HL-60 (cell line): ENCODE results near the gene KLK13.

Experiments
- GABPA ChIP-seq: IDR thresholded peaks from 2 replicates; pipeline ENCODE4 v1.6.1; 2012; ENCODE audit warnings: low read depth
- POLR2AphosphoS5 ChIP-seq: IDR thresholded peaks from 2 replicates; pipeline ENCODE4 v1.6.1; 2012; ENCODE audit warnings: low read depth
- TF ChIP-seq, protein P1 (sequence below): IDR thresholded peaks from one replicate; pipeline ENCODE4 v1.5.1; 2011; ENCODE audit warnings: low read length, control low read depth, inconsistent platforms; ENCODE audit not compliant: insufficient read depth
- TF ChIP-seq, protein P2 (sequence below): IDR thresholded peaks from 2 replicates; pipeline ENCODE4 v1.6.1; 2012; ENCODE audit warnings: low read depth; ENCODE audit not compliant: insufficient replicate concordance

DNA sequence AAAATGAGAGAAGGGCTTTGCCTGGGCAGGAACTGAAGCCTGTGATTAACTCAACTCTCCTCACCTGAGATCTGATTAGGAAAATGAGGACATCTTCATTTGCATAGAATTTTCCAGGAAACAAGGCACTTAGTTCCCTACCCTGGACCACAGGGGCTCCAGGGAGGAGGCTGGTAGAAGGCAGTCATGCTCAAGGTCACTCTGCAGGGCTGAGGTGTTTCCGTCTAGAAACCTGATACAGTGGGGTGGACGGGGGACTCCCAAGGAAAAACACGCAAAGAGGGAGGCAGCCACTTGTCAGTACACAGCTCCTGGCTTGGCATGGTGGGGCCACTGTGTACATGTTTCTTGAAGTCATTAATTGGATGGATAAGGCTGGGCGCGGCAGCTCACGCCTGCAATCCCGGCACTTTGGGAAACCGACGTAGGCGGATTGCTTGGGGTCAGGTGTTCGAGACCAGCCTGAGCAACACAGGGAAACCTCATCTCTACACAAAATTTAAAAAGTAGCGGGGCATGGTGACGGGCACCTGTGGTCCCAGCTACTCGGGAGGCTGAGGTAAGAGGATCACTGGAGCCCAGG, 11.8 kb upstream of the KLK13 start:
- TF ChIP-seq, protein P1, sequence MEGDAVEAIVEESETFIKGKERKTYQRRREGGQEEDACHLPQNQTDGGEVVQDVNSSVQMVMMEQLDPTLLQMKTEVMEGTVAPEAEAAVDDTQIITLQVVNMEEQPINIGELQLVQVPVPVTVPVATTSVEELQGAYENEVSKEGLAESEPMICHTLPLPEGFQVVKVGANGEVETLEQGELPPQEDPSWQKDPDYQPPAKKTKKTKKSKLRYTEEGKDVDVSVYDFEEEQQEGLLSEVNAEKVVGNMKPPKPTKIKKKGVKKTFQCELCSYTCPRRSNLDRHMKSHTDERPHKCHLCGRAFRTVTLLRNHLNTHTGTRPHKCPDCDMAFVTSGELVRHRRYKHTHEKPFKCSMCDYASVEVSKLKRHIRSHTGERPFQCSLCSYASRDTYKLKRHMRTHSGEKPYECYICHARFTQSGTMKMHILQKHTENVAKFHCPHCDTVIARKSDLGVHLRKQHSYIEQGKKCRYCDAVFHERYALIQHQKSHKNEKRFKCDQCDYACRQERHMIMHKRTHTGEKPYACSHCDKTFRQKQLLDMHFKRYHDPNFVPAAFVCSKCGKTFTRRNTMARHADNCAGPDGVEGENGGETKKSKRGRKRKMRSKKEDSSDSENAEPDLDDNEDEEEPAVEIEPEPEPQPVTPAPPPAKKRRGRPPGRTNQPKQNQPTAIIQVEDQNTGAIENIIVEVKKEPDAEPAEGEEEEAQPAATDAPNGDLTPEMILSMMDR = no peak
- TF ChIP-seq POLR2AphosphoS5 (no peak), GABPA (no peak)
- TF ChIP-seq, protein P2, sequence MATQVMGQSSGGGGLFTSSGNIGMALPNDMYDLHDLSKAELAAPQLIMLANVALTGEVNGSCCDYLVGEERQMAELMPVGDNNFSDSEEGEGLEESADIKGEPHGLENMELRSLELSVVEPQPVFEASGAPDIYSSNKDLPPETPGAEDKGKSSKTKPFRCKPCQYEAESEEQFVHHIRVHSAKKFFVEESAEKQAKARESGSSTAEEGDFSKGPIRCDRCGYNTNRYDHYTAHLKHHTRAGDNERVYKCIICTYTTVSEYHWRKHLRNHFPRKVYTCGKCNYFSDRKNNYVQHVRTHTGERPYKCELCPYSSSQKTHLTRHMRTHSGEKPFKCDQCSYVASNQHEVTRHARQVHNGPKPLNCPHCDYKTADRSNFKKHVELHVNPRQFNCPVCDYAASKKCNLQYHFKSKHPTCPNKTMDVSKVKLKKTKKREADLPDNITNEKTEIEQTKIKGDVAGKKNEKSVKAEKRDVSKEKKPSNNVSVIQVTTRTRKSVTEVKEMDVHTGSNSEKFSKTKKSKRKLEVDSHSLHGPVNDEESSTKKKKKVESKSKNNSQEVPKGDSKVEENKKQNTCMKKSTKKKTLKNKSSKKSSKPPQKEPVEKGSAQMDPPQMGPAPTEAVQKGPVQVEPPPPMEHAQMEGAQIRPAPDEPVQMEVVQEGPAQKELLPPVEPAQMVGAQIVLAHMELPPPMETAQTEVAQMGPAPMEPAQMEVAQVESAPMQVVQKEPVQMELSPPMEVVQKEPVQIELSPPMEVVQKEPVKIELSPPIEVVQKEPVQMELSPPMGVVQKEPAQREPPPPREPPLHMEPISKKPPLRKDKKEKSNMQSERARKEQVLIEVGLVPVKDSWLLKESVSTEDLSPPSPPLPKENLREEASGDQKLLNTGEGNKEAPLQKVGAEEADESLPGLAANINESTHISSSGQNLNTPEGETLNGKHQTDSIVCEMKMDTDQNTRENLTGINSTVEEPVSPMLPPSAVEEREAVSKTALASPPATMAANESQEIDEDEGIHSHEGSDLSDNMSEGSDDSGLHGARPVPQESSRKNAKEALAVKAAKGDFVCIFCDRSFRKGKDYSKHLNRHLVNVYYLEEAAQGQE = no peak
